ENCODE results near the gene TAF10. TPM values are rescaled to one million over a fixed set of nuclear protein-coding genes. Genes with fewer than 3 reads are reported as not detected.

The TAF10 gene
- total RNA-seq, 3 donors from 2014 or later (not counting 1 experiment from before 2014, with no cell fraction given) = 154 to 191 (median 158) TPM

DNA sequence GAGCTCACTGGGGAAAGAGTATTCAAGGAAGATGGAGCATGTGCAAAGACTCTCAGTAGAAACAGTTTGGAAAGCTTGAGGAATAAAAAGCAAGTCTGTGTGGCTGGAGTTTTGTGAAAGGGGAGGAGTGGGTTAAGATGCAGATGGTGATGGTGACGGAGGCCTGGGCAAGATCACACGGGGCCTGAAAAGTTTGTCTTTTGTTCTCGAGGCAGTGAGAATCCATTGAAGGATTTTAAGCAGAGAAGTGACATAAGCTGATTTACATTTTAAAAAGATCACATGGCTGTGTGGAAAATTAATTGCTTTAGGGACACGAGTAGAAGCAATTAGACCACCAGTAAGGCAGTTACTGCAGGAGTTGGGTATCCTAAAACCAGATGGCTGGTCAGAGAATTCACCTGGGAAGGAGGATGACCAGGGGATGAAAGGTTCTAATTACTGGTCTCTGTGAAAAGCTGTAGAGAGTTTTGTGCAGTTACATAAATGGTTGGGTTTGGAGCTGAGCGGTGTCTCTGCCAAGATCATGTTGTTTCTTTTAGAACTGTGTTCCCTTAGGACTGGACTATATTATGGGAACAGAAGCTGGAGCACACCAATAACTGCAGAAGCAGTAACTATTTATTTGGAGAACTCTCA, 15.7 kb downstream of the TAF10 start:
- H3K4me1 Mint-ChIP-seq = peaks cover 28 to 29% of the 10 kb centered on the region in 2 donors
- H3K27me3 ChIP-seq (ENCODE audit: control insufficient read depth, insufficient read depth, low read length) = no peaks in the 10 kb centered on the region
- intact Hi-C loops (cut with micrococcal nuclease) = no loop called here
- peaks cover 70% of the 10 kb centered on the region for H3K36me3 ChIP-seq (ENCODE audit: control insufficient read depth, insufficient read depth, low read length)
- no peaks in the 10 kb centered on the region for H3K9me3 Mint-ChIP-seq
- H3K36me3 Mint-ChIP-seq = peaks cover 10% of the 10 kb centered on the region
- H3K4me3 ChIP-seq (ENCODE audit: low read length) = no peak overlapping the region
- peak overlapping the region in 1 of 2 donors; percentile 23 for H3K27ac Mint-ChIP-seq
- H3K27me3 Mint-ChIP-seq (ENCODE audit: low read depth in 2 of 2) = no peaks in the 10 kb centered on the region
- ATAC-seq = no peak
- TF ChIP-seq, protein P1, sequence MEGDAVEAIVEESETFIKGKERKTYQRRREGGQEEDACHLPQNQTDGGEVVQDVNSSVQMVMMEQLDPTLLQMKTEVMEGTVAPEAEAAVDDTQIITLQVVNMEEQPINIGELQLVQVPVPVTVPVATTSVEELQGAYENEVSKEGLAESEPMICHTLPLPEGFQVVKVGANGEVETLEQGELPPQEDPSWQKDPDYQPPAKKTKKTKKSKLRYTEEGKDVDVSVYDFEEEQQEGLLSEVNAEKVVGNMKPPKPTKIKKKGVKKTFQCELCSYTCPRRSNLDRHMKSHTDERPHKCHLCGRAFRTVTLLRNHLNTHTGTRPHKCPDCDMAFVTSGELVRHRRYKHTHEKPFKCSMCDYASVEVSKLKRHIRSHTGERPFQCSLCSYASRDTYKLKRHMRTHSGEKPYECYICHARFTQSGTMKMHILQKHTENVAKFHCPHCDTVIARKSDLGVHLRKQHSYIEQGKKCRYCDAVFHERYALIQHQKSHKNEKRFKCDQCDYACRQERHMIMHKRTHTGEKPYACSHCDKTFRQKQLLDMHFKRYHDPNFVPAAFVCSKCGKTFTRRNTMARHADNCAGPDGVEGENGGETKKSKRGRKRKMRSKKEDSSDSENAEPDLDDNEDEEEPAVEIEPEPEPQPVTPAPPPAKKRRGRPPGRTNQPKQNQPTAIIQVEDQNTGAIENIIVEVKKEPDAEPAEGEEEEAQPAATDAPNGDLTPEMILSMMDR (IDR thresholded peaks at IDR 0.05) = no peak
- H3K4me1 ChIP-seq (ENCODE audit: control insufficient read depth, insufficient read depth, low read length) = no peaks in the 10 kb centered on the region
- no peak overlapping the region for H3K4me3 Mint-ChIP-seq
- no peak overlapping the region for H3K27ac ChIP-seq (ENCODE audit: low read length)
- 95% methylated on average over 5 of the region's 5 CpGs for WGBS (ENCODE audit: insufficient coverage)
- no peak for DNase-seq
- H3K9me3 ChIP-seq (ENCODE audit: control insufficient read depth, insufficient read depth, low read length) = no peaks in the 10 kb centered on the region

DNA sequence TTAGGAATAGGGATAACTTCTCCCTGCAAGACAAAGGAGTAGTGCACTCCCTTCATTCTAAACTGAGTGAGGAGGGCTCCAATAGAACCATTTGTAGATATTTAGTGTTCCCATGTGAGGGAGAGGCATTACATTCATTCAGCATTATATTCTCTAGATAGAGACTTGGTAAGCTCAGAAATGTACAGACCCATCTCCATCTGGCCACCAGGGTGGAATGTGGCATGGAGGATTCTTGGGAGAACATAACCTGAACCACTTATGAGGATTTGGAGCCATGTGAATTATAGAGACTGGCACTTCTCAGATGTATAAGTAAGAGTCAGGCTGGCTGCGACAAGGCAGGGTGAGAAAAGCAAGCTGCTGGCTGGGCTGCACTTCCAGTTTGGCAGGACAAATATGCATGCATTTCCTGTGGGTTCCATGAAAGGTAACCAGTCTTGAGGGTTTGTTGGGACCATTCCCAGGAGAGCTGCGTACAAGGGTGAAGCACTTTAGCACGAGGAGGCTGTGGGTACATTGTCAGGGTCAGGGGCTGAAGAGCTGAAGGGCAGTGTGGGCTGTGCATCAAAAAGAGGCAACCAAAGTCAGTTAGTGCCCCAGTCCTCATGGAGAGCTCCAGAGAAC, 17.8 kb downstream of the TAF10 start:
- ATAC-seq = no peak
- H3K4me3 ChIP-seq (ENCODE audit: low read length) = no peak overlapping the region
- Mint-ChIP-seq H3K9me3 (no peaks in the 10 kb centered on the region), H3K27ac (peak overlapping the region; percentile 62 to 64), H3K27me3 (ENCODE audit: low read depth in 2 of 2) (no peaks in the 10 kb centered on the region), H3K4me1 (peaks cover 25% of the 10 kb centered on the region in 2 donors), H3K4me3 (no peak overlapping the region), H3K36me3 (peaks cover 10% of the 10 kb centered on the region)
- intact Hi-C loops (cut with micrococcal nuclease) = no loop called here
- H3K27ac ChIP-seq (ENCODE audit: low read length) = no peak overlapping the region
- no peaks in the 10 kb centered on the region for H3K27me3 ChIP-seq (ENCODE audit: control insufficient read depth, insufficient read depth, low read length)
- DNase-seq = no peak
- TF ChIP-seq, protein P1 (IDR thresholded peaks at IDR 0.05) = no peak
- no peaks in the 10 kb centered on the region for H3K4me1 ChIP-seq (ENCODE audit: control insufficient read depth, insufficient read depth, low read length)
- H3K9me3 ChIP-seq (ENCODE audit: control insufficient read depth, insufficient read depth, low read length) = no peaks in the 10 kb centered on the region
- 76% methylated on average over 3 of the region's 3 CpGs for WGBS (ENCODE audit: insufficient coverage)
- H3K36me3 ChIP-seq (ENCODE audit: control insufficient read depth, insufficient read depth, low read length) = peaks cover 51% of the 10 kb centered on the region

DNA sequence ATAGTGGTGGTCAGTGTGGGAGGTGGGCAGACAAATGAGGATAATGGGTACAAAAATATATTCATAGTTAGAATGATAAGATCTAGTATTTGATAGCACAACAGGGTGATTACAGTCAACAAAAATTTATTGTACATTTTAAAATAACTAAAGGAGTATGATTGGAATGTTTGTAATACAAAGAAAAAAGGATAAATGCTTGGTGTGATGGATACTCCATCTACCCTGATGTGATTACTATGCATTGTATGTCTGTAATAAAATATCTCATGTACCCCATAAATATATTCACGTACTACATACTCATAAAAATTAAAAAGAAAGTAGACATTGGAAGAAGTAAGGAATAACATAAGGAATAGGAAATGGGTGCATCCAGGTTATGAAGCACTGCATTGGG, 24.0 kb downstream of the TAF10 start:
- Mint-ChIP-seq H3K27me3 (ENCODE audit: low read depth in 2 of 2) (no peaks in the 10 kb centered on the region), H3K4me1 (no peaks in the 10 kb centered on the region), H3K36me3 (peaks cover 19% of the 10 kb centered on the region), H3K27ac (no peak overlapping the region), H3K4me3 (no peak overlapping the region), H3K9me3 (peaks cover 3 to 6% of the 10 kb centered on the region in 2 donors)
- H3K27ac ChIP-seq (ENCODE audit: low read length) = no peak overlapping the region
- peaks cover 11% of the 10 kb centered on the region for H3K36me3 ChIP-seq (ENCODE audit: control insufficient read depth, insufficient read depth, low read length)
- H3K27me3 ChIP-seq (ENCODE audit: control insufficient read depth, insufficient read depth, low read length) = no peaks in the 10 kb centered on the region
- TF ChIP-seq, protein P1 (IDR thresholded peaks at IDR 0.05) = no peak
- no peak for DNase-seq
- no peak overlapping the region for H3K4me3 ChIP-seq (ENCODE audit: low read length)
- H3K4me1 ChIP-seq (ENCODE audit: control insufficient read depth, insufficient read depth, low read length) = no peaks in the 10 kb centered on the region
- no peaks in the 10 kb centered on the region for H3K9me3 ChIP-seq (ENCODE audit: control insufficient read depth, insufficient read depth, low read length)
- WGBS (ENCODE audit: insufficient coverage) = no CpG with 5 or more reads among the region's 1 CpG
- intact Hi-C loops (cut with micrococcal nuclease) = no loop called here
- no peak for ATAC-seq
